ACC112 (cell line): Measurements from ENCODE around the gene CLEC1A.

Experiments used
- H2AFZ ChIP-seq: fragments of 200-600 bp; sonication (generic); one replicate; pipeline ENCODE4 v1.6.0; 2017; ENCODE audit warnings: antibody characterized with exemption, low read length; ENCODE audit not compliant: unreplicated experiment
- H3K27ac ChIP-seq: fragments of 200-600 bp; sonication (generic); 2 replicates; pipeline ENCODE4 v1.5.1; 2014; ENCODE audit warnings: low read depth, mild to moderate bottlenecking, antibody characterized with exemption, low read length, moderate library complexity
- H3K27me3 ChIP-seq: fragments of 200-600 bp; sonication (generic); 2 replicates; pipeline ENCODE4 v1.6.1; 2014; ENCODE audit warnings: mild to moderate bottlenecking, antibody characterized with exemption, low read length, moderate library complexity, mixed read lengths; ENCODE audit not compliant: insufficient read depth
- H3K36me3 ChIP-seq: fragments of 200-600 bp; sonication (generic); 2 replicates; pipeline ENCODE4 v1.6.1; 2016; ENCODE audit warnings: mild to moderate bottlenecking, antibody characterized with exemption, low read length, moderate library complexity, mixed read lengths; ENCODE audit not compliant: insufficient read depth
- H3K4me1 ChIP-seq: fragments of 200-600 bp; sonication (generic); one replicate; pipeline ENCODE4 v1.6.1; 2016; ENCODE audit warnings: low read length, mixed read lengths; ENCODE audit not compliant: insufficient read depth, unreplicated experiment, control insufficient read depth
- H3K4me3 ChIP-seq: fragments of 200-600 bp; sonication (generic); 2 replicates; pipeline ENCODE4 v1.5.1; 2014; ENCODE audit warnings: mild to moderate bottlenecking, low read depth, low read length
- H3K79me2 ChIP-seq: fragments of 200-600 bp; sonication (generic); one replicate; pipeline ENCODE4 v1.6.0; 2016; ENCODE audit warnings: low read length; ENCODE audit not compliant: control insufficient read depth, unreplicated experiment, insufficient read depth

CLEC1A gene

DNA sequence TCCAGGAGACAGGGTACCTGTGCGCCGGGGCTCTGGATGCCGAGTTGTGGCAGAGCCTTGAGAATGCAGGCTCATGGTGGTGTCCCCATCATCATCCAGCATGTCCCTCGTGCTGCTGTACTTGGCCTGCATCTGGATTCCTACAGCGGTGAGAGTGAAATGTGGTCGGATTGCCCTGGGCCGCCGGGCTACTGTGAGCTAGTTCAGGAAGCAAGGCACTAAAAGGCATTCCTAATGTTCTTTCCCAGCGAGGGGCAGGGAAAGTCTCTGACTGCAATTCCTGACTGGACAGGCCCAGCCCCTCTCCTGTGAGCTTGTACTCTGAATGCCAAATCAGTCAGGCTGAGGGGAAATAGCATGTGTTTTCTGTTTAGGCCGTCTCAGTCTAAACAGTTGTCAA, at the start of gene CLEC1A:
Gene CLEC1A (minus strand): TSS at position 195 of the 400 bp plus-strand sequence. CDS start 63 bp downstream, at position 132.
- H3K27ac ChIP-seq, result no peak within 1 kb of the TSS
- H3K79me2 ChIP-seq, result no peaks in the 10 kb centered on the region
- peaks cover 6% of the 10 kb centered on the region; the same call in 1 of the 2 replicates for H3K27me3 ChIP-seq
- no peak within 1 kb of the TSS for H2AFZ ChIP-seq
- no peaks in the 10 kb centered on the region for H3K4me1 ChIP-seq
- no peak within 1 kb of the TSS for H3K4me3 ChIP-seq
- H3K36me3 ChIP-seq, result no peaks in the 10 kb centered on the region

GRCh38 chr12:10147714-10148403, 49.1 kb upstream of the CLEC1A start:
- no peak overlapping the region for H3K27ac ChIP-seq

GRCh38 chr12:10142976-10143589, 44.3 kb upstream of the CLEC1A start:
- Histone ChIP-seq H3K4me1 (peaks cover 10% of the 10 kb centered on the region), H3K79me2 (no peaks in the 10 kb centered on the region), H3K36me3 (no peaks in the 10 kb centered on the region), H2AFZ (peak overlapping the region; percentile 21), H3K4me3 (no peak overlapping the region), H3K27me3 (no peaks in the 10 kb centered on the region), H3K27ac (no peak overlapping the region)

More at GRCh38 chr12:10147714-10148403, 49.1 kb upstream of the CLEC1A start:
- Histone ChIP-seq H2AFZ (no peak overlapping the region), H3K27me3 (no peaks in the 10 kb centered on the region), H3K79me2 (no peaks in the 10 kb centered on the region), H3K36me3 (no peaks in the 10 kb centered on the region), H3K4me3 (no peak overlapping the region), H3K4me1 (peaks cover 9% of the 10 kb centered on the region)

DNA sequence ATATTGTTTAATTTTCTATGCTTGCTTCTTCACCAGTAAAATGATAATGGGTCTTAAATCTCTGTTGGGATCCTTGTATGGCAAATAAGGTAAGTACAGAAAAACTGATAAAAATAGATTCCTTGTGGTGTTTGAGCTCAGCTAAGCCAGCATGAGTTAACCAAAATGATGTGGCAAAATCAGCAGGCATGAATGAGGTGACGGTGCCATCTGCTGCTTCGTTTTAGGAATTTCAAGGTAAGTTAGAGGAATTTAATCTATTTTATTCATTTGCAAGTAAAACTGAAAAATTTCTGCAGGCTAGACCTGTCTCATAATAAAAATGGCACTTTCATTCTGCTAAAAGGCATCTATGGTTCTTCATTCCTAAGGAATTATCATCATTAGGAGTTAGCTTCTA, 41.2 kb upstream of the CLEC1A start:
- no peak overlapping the region for H3K27ac ChIP-seq
- no peaks in the 10 kb centered on the region for H3K79me2 ChIP-seq
- H3K36me3 ChIP-seq, result no peaks in the 10 kb centered on the region
- H3K4me3 ChIP-seq, result no peak overlapping the region
- H3K4me1 ChIP-seq, result peaks cover 10% of the 10 kb centered on the region
- H3K27me3 ChIP-seq, result no peaks in the 10 kb centered on the region
- no peak overlapping the region for H2AFZ ChIP-seq

DNA sequence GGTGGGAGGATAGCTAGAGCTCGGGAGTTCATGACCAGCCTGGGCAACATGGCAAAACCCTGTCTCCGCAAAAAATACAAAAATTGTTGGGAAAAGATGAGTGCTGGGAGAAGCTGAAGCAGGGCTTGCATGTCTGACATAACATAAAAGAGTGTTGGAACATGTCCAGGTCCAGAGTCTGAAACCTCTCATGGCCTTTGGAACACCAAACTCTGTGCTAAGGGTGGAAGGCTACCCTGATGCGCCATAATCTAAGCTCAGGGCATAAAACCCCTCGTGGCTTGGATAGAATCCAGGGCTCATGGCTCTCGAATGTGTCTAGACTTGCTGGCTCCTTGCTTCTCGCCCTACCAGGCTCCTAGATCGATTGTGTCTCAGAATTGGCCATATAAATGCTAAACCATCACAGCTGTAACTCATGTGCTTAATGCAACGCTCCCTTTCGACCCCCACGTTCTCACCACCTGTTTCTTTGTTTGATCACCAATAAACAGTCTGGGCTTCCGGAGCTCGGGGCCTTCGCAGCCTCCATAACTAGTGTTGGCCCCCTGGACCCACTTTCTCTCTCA, 37.9 kb upstream of the CLEC1A start:
- no peaks in the 10 kb centered on the region for H3K79me2 ChIP-seq
- no peak overlapping the region for H2AFZ ChIP-seq
- no peak overlapping the region for H3K4me3 ChIP-seq
- H3K27ac ChIP-seq, result no peak overlapping the region
- H3K36me3 ChIP-seq, result no peaks in the 10 kb centered on the region
- no peaks in the 10 kb centered on the region for H3K27me3 ChIP-seq
- H3K4me1 ChIP-seq, result no peaks in the 10 kb centered on the region

DNA sequence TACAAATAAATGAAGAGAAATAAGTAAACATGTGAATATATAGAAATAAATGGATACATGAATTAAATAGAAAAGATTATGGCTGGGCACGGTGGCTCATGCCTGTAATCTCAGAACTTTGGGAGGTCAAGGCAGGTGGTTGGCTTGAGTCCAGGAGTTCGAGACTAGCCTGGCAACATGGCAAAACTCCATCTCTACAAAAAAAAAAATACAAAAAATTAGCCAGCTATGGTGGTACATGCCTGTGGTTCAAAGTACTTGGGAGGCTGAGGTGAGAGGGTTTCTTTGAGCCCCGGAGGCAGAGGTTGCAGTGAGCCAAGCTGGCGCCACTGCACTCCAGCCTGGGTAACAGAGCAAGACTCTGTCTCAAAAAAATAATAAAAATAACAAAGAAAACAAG, 36.3 kb upstream of the CLEC1A start:
- Histone ChIP-seq H3K27ac (no peak overlapping the region), H3K4me3 (no peak overlapping the region), H3K4me1 (no peaks in the 10 kb centered on the region), H3K36me3 (no peaks in the 10 kb centered on the region), H3K79me2 (no peaks in the 10 kb centered on the region), H2AFZ (no peak overlapping the region), H3K27me3 (no peaks in the 10 kb centered on the region)

GRCh38 chr12:10132850-10133370, 34.1 kb upstream of the CLEC1A start:
- no peaks in the 10 kb centered on the region for H3K36me3 ChIP-seq
- H3K4me1 ChIP-seq, result no peaks in the 10 kb centered on the region
- H3K27me3 ChIP-seq, result peaks cover 8% of the 10 kb centered on the region; the same call in 1 of the 2 replicates
- H3K27ac ChIP-seq, result no peak overlapping the region
- H3K79me2 ChIP-seq, result no peaks in the 10 kb centered on the region
- no peak overlapping the region for H2AFZ ChIP-seq
- no peak overlapping the region for H3K4me3 ChIP-seq

- H3K79me2 ChIP-seq, result no peaks in the 10 kb centered on the region
- H3K4me1 ChIP-seq, result no peaks in the 10 kb centered on the region
- no peak overlapping the region for H3K27ac ChIP-seq
- peaks cover 12% of the 10 kb centered on the region for H3K27me3 ChIP-seq
- no peaks in the 10 kb centered on the region for H3K36me3 ChIP-seq
- H2AFZ ChIP-seq, result no peak overlapping the region
- no peak overlapping the region for H3K4me3 ChIP-seq
These were observed 32.4 kb upstream of the CLEC1A start for GRCh38 chr12:10131111-10131690.

DNA sequence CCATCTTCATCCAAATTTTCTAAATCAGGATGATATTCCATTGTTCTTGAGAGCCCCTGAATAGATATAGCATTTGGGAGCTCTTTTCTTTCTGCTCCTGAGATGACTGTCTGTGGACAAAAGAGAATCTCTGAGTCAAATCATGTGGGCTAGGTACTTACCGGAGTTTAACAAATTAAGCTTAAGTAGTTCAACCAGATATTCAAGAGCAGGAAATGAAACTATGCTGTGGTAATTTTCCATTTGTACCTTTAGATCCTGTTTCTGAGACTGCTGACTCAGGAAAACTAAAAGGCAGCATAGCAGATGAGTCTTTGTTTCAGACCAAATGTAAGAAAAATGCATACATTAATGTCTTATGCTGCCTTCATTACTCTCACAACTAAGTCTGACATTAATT, 31.3 kb upstream of the CLEC1A start, which contains the start of gene CLEC7A:
Gene CLEC7A (minus strand): TSS at position 158 of the 400 bp plus-strand sequence. CDS start 117 bp downstream, at position 41.
- Histone ChIP-seq H3K4me1 (no peaks in the 10 kb centered on the region), H3K79me2 (no peaks in the 10 kb centered on the region), H3K27me3 (peaks cover 12% of the 10 kb centered on the region), H3K36me3 (no peaks in the 10 kb centered on the region), H3K27ac (no peak within 1 kb of the TSS), H2AFZ (no peak within 1 kb of the TSS), H3K4me3 (no peak within 1 kb of the TSS)

- H3K4me1 ChIP-seq, result no peaks in the 10 kb centered on the region
- H3K27ac ChIP-seq, result no peak overlapping the region
- peaks cover 12% of the 10 kb centered on the region for H3K27me3 ChIP-seq
- H3K79me2 ChIP-seq, result no peaks in the 10 kb centered on the region
- no peak overlapping the region for H2AFZ ChIP-seq
- H3K36me3 ChIP-seq, result no peaks in the 10 kb centered on the region
- no peak overlapping the region for H3K4me3 ChIP-seq
These were observed 29.9 kb upstream of the CLEC1A start for GRCh38 chr12:10128687-10129086.
